GM21360 (cell line): ENCODE measurements around the gene SAE1.
A peak's percentile ranks its signal among the peaks of the same experiment; 100 is the strongest.

Experiments
- ATAC-seq: cut with Tn5 transposase; IDR thresholded peaks from one replicate; pipeline ENCODE4 v1.9.1; 2021; ENCODE audit warnings: mild to moderate bottlenecking, moderate library complexity; ENCODE audit not compliant: unreplicated experiment

Gene SAE1

DNA sequence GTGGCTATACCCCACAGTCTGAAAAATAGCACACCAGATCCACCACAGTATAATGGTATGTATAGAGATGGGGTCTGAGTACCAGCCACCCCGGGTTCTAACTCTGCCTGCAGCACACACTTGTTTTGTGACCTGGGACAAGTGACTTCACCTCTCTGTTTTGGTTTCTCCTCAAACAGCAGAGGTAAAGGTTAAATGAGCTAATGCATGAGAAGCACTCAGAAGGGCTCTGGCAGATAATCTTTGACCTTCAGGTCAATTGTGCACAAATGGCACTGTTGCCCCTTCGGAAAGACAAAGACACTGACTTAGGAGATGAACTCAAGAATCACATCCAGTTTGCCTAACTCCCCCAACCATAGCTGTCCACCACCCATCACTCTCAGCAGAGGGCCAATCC, 24.8 kb upstream of the SAE1 start:
- no peak for ATAC-seq

DNA sequence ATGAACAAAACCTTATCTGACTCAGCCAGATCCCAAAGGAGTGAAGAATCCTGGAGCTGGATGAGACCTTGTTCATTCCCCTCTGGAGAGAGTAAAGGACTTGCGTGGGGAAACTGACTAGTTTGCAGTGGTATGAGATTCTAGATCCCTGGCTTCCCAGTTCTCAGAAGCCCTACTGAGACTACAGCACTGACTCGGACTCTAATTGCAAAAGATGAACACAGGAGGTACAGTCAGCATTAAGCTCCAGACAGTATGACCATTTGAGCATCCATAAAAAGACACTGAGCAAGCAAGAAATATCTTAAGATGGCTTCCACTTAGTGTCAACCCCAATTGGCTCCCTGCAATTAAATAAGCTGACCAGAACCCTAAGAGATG, 23.8 kb upstream of the SAE1 start:
- no peak for ATAC-seq

DNA sequence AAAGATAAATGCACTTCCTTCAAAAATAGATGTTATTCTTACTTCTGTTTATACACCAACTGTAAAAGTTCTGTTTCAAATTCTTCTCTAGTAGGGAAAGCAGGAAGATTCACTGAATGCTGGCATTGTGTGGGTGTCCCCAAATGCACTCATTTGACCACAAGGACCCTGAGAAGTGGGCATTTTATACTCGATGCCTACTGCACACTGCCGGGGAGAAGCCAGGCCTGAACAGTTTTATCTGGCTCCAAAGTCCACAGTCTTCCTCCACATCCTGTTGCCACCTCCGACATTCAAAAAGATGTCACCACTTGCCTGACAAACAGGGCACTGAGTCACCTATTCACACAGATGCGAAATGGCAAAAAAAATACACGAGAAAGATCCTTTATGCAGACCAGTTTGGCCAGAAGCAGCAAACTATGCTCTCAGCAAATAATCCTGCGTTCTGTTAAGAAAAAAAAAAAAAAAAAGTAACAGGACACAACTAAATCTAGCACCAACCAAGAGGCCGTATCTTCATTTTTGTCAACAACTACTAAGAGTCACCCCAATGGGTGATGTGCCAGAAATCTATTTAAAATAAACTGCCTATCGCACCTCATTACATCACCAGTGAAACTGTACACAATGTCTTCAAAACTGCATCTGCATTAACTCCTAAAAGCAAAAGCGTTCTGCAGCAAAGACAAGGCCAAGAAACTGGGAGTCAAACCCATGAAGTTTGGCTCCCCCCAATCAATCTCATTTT, 23.3 kb upstream of the SAE1 start:
- no peak for ATAC-seq

DNA sequence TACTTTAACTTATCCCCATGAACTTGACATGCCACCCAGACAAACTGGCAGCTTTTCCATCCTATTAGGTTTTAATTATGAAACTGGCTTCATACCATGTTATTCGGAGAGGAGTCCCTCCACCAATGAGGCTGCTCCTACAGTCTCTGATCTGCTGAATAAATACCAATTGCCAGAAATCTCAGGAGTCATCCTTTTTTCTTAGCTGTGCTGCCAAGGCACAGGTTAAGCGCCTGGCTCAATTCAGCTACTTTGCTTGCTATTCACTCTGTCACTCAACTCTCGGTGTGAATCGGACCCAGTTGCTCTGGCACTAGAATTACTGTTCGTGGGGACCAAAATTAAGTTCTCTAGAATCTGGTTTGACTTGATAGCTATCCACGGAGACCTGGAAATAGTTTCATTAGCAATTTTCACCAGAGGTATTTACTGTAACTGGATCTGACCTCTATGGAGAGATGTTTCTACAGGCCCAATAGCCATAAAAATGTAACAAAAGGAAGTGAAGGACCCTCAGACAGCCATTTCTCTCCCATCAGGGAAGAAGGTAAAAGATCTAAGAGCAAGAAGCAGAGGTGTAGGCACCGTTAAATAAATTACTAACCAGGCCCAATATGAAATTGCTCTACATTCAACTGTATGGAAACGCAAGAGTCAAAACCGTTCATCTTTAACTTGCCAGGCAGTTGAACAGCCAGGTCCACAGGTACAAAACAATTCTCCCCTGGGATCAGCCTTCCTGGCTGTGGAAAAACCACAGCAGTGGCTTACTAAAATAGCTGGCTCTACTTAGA, 22.5 kb upstream of the SAE1 start:
- ATAC-seq: no peak

DNA sequence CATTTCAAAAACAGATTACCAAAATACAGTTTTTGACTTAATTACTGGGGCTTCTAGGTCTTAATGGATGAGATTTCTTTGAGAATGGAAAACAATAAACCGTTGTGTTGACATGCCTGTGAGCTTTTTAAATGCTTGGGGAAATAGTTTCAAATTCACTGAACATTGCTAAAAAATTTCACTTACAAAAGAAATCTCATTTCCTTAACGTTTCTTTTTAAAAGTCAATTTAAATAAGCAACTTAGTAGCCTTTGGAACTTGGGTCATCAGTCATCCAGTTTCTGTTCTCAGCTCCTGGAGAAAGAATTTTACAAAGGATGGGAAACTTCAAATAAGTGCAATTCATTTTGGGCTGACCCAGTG, 21.5 kb upstream of the SAE1 start:
- ATAC-seq: no peak

DNA sequence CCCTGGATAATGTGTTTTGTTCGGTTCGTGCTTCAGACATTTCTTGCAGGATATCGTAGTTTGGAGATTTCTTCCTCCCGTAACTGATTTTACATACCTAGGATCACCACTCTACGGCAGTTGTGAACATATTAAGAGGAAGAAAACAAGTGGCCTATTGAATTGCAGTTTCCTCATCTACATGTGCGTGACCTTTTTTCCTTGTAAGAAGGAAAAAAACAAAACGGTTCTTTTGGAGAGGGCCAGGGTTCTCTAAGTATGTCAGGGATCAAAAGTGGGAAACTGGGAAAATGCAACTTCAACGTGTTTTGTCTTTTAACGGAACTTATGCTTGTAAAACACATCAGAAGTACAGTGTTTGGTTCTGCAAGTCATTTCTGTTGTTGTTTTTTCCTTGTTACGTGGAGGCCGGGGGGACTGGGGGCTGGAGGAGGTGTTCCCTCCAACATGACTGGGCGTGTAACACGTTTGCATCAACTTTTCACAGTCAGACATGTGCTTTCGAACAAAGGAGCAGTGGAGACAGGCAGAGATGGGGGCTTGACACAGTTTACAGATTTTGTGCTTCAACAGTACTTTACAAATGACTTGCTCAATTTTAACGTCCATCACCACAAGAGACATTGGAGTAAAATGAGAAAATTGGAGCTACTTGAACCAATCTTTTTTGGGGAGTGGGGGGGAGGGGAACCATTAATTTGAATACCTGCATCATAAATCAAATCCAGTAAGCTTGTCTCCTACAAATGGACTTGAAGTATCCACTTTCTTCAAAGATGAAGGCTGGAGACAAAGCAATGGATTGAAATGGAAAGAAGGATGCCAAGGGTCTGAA, 20.9 kb upstream of the SAE1 start:
- ATAC-seq: no peak

DNA sequence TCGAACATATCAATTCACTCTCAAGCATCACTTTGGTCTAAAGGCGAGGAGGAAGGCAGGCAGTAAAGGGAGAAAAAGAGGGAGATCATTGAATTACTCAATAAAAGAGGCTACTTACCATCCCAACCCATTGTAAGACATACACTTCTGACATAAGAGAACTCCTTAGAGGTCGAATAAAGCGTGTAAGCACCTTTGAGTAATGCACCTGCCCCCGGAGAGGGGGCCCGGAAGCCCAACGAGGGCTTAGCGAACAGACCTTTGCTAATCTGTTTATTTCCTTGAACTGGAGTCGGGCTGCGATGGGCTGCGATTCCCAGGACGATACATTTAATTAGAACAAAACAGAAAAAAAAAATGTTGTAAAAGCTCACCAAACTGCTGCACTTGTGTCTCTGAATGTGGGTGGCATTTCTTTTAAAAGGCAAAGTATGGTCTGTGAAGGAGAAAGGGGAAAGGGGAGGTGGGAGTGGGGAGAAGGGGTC, 20.1 kb upstream of the SAE1 start:
- ATAC-seq: no peak

DNA sequence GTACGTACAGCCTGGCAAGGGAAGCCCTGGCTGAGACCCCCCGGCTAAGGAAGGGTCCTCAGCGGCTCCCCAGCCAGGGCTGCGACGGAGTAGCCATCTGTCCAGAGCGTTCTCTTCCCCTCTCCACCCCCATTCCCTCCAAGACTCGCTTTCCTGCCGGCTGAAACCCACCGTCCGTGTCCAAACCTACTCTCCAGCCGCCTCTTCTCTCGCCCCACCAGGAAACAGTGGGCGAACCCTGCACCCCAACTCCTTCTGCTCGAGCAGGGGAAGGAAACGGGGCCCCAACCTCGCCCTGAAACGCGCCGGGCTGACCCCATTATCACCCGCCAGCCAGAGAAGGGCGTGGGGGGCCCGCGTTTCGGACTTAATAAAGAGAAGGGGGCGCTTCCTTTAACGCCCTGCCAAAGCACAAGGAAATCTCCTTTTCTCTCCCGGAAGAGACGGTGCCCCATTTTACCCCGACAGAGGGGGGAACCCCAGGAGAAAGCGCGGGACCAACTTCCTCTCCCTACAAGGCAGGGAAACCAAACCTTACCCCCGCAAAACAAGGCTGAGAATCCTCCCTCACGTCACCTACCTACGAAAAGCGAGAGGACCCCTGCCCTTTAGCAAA, 19.5 kb upstream of the SAE1 start:
- no peak for ATAC-seq

DNA sequence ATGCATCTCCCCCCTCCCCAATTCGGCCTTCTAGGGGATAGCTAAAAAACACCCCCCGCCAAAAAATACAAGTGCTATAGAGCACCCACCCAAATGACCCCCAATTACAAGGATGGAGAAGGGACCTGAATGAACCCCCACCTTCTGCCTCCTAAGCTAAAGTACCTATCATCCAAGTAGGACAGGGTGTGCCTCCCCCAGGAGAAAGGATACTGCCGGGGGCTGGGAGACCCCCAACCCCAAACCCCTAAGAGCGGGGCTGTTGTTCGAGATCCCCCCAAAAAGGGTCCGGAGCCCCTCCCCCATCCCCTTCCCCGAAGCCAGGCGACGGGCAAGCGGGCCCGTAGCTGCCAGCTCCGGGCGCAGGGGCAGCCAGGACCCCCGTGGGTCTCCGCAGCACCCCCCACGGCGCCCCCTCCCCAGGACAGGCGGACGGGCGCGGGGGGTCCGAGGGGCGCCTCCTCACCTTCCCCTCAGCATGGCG, 18.9 kb upstream of the SAE1 start:
- no peak for ATAC-seq

DNA sequence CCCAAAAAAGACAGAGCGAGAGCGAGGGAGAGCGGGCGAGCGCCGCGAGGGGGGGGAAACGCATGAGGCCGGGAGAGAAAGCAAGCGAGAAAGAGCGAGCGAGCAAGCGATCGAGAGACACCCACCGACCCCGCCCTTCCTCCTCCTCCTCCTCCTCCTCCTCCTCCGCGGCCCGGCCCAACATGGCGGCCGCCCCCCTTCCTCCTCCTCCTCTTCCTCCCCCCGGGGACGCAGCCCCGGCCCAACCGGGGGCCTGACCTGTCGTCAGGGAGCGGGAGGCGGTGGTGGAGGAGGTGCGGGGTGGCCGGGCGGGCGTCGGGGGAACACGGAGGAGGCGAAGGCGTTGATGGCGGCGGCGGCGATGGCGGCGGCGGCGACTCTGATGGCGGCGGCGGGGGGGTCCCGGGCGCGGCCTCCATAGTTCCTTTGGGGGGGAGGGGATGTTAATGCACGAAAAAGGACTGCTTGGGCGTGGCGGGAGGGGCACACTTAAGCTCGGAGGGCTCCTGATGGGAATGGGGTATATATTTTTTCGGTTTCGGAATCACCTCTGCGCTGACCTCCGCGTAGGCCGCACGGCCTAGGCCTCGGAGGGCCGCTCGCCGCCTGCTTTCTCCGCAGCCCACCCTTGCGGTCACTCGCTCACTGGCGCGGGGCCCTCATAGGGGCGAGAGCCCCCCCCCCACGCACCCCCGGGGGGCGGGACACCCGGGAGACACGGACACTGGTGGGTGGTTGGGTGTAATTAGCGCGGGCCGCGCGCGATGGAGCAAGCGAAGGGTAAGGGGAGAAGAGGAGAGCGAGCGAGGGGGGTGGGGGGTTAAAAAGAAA, 18.3 kb upstream of the SAE1 start:
- ATAC-seq: peak; percentile 16

DNA sequence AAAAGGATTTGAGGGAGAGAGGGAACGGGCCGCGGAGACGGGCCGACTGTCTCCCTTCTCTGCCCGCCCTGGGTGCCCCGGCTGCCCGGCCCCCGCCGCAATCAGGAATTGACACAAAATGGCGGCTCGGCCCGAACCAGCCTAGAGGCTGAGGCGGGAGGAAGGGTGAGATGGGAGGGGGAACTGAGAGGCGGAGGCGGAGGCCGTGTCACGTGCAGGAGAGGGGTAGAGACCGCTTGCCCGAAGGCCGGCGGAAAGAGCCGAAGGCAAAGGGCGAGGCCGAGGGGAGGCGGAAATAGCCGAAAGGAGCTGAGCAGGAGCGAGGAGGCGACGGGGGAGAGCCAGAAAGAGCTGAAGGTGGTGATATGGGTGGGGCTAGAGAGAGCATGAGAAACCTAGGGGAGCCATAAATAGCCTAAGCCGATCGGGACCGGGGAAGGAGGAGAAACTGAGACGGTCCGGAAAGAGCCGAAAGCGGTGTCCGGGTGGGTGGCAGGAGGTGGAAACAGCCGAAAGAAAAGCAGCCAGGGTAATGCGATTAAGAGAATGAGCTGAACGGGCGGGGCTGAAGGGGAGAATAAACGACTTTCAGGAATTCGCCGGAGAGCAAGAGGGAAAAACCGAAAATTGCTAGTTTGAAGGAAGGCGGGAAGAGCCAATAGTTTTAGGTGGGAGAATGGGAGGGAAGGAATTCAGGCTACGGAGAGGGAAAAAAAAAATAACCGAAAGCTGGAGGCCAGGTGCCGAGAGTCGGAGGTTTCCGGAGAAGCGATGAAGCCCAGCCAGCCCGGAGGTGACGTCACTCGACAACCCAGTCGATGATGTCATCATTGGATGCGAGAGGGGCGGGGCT, 17.4 kb upstream of the SAE1 start, which contains the start of gene ZC3H4:
Gene ZC3H4, minus strand, starts transcription at position 780 of the 853 bp plus-strand sequence. CDS start 1,192 bp downstream, outside the sequence.
- peak; percentile 71 for ATAC-seq

DNA sequence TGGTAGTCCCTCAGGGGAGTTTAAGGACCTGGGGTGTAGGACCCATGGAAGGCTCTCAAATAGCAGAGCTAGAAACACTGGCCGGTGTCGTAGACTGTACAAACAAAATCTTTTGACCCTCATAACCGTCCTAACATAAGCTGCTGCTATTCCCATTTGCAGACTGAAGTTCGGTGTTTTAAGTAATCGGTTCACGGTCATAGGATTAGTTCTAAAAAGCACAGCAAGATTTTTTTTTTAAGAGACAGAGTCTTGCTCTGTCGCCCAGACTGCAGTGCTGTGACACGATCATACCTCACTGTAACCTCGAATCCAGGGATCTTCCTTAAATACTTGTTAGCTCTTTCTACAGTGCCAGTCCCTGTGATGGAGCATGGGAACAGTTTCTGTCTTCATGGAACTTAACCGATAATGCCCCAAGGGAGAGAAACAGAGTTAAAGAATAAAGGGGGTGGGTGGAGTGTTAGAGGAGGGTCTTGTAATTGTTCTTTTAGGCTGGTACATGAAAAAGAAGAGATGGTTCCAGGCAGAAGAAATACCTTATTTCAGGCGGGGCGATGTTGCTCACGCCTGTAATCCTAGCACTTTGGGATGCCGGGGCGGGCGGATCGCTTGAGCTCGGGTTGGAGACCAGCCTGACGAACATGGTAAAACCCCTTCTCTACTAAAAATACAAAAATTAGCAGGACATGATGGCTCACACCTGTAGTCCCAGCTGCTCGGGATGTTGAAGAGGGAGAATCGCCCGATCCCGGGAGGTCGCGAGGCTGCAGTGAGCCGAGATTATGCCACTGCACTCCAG, 16.6 kb upstream of the SAE1 start:
- no peak for ATAC-seq

DNA sequence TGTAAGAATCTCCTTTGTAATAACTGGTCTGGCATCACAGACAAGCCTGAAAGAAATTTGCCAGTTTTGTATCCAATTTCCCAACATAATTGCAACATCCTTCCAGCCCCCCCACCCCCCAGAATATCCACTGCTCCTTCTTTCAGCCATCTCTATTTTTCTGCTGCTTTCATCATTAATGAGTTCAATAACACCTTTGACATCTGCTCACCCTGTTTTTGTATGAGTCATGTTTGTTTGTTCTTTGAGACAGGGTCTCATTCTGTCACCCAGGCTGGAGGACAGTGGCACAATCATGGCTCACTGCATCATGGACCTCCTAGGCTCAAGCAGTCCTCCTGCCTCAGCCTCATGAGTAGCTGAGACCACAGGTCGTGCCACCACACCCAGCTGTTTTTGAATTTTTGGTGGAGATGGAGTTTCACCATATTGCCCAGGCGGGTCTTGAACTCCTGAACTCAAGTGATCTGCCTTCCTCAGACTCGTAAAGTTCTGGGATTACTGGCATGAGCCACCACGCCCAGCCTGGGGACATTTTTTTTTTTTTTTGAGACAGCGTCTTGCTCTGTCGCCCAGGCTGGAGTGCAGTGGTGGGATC, 10.1 kb upstream of the SAE1 start:
- ATAC-seq: no peak

DNA sequence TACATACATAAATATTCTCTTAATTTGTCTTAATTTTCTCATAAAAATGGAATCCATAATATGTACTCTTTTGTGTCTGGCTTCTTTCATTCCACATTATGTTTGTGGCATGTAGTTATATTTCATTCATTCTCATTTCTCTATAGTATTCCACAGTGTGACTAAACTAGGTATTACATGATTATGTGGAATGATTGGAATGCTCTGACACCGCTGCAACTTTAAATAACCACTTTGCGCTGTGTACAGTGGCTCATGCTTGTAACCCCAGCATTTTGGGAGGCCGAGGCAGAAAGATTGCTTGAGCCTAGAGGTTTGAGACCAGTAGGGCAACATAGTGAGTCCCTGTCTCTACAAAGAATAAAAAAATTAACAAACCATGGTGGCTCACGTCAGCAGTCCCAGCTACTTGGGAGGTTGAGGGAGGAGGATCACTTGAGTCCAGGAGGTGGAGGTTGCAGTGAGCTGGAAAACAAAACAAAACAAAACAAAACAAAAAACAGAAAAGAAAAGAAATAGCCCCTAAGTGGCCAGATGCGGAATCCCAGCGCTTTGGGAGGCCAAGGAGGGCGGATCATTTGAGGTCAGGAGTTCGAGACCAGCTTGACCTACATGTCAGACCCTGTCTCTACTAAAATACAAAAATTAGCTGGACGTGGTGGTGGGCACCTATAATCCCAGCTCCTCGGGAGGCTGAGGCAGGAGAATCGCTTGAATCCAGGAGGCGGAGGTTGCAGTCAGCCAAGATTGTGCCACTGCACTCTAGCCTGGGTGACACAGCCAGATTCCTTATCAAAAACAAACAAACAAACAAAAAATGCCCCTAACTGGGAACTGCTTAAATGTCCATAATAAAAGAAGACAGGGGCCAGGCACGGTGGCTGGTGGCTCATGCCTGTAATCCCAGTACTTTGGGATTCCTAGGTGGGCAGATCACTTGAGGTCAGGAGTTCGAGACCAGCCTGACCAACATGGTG, 8.0 kb upstream of the SAE1 start:
- ATAC-seq: no peak

DNA sequence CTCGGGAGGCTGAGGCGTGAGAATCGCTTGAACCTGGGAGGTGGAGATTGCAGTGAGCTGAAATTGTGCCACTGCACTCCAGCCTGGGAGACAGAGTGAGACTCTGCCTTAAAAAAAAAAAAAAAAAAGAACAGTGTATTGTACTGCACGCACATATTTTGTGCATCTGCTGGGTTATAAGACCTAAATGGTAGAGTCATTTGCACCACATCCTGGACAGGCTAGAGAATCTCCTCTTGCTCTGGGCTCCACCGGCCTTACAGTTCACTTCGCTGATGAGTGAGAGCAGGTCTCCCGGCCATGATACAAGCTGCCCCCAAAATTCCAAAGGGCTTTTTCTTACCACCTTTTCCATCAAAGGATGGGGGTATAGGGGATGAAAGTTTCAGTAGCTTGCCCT, 7.2 kb upstream of the SAE1 start:
- no peak for ATAC-seq

DNA sequence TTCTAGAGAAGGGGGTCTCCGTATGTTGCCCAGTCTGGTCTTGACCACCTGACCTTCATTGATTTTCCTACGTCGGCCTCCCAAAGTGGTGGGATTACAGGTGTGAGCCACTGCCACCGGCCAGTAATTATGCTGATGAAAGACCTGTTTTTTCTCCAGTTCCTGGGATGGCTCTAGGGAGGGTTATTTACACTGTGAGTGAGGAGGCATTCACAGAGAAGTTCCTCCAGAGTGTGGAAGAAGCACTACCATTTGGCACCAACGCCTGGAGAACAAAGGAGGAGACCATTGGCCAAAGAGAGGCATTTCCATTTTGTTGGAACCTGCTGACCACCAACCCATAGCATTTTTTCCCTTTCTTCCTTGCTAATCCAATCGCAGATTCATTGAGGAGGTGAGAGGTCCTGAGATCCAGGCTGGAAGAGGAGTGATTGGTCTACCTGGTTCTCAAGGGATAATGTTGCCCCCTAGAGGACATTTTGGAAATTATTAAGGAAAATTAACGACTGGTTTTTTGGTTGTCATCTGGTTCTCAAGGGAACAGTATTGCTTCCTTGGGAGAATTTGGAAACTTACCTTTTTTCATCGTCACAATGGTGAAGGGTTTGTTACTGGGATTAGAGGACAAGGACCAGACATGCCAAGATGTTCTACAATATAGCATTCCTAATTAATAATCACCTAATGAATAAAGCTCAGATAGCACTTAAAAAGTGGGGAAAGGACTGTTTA, 5.5 kb upstream of the SAE1 start:
- ATAC-seq: no peak
